ENCODE measurements around the gene IRX3.
A peak's percentile ranks its signal among the peaks of the same experiment; 100 is the strongest.

Gene IRX3

DNA sequence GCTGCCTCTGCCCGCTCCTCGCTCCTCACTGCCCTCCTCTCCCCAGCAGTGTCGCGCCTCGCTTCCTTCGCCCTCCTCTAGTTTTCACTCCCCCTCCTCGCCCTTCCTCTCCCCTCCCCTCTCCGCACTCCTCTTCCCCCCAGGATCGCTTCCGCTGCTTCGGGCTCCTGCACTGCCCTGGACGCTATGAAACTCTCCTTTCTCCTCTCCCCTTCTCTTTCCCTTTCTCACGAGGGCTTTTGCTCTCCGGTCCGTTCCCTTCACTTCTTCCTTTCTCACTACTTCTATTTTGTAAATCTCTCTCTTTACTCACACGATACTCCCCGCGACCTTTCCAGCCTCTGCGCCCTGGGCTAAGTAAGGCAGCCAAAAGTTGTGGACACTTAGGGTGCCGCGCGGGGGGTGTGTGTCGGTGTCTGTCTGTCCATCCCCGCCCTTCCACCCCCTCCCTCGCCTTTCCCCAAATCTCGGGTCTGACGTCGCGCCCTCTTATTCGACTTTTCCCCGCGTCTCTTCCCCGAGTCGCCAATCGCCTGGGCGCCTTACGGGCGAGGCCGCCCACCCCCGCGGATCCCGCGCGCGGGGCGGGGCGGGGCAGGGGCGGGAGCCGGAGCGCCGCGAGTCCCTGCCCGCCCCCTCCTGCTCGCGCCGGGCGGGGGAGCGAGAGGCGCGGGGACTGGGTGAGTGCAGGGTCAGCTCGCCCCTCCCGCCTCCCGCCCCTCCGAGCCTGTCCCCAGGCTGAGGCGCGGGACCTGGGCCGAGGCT lies at the start of gene IRX3:
TSS of gene IRX3 (minus strand) at position 422 of the 765 bp plus-strand sequence. CDS start 737 bp downstream, outside the sequence.
- peak; percentile 43 for DNase-seq
- peak within 1 kb of the TSS; percentile 28 for H3K27ac Mint-ChIP-seq
- H3K36me3 Mint-ChIP-seq = peaks cover 10% of the 10 kb centered on the region
- H3K27me3 Mint-ChIP-seq = peaks cover 98% of the 10 kb centered on the region
- no peaks in the 10 kb centered on the region for H3K9me3 Mint-ChIP-seq
- H3K4me1 Mint-ChIP-seq = peaks cover 28% of the 10 kb centered on the region
- H3K4me3 Mint-ChIP-seq = peak within 1 kb of the TSS; percentile 48
- CTCF ChIA-PET = interaction anchor here (0.9 kb wide), 2 partner anchors 650 to 737 kb away, joined by 3 read pairs; no protein-coding TSS in a partner anchor

DNA sequence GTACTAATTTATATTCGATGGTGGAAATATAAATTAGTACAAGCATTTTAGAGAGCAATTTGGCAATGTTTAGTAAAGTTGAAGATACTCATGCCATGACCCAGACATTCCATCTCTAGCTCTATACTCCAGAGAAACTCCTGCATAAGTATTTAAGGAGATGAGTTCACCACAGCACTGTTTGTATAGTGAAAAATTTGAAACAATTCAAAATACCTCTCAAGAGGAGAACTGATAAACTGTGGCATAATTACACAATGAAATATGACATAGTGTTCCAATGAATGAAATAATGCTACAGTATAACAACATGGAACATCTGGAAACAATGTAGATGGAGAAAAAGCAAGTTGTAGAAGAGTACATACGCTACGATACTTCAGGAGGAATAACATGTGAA lies 48.6 kb upstream of the IRX3 start:
- H3K4me1 Mint-ChIP-seq = no peaks in the 10 kb centered on the region
- CTCF ChIA-PET = no interaction called here
- no peak overlapping the region for H3K4me3 Mint-ChIP-seq
- no peaks in the 10 kb centered on the region for H3K9me3 Mint-ChIP-seq
- H3K27ac Mint-ChIP-seq = no peak overlapping the region
- no peak for DNase-seq
- H3K27me3 Mint-ChIP-seq = peaks cover 12% of the 10 kb centered on the region
- H3K36me3 Mint-ChIP-seq = no peaks in the 10 kb centered on the region

DNA sequence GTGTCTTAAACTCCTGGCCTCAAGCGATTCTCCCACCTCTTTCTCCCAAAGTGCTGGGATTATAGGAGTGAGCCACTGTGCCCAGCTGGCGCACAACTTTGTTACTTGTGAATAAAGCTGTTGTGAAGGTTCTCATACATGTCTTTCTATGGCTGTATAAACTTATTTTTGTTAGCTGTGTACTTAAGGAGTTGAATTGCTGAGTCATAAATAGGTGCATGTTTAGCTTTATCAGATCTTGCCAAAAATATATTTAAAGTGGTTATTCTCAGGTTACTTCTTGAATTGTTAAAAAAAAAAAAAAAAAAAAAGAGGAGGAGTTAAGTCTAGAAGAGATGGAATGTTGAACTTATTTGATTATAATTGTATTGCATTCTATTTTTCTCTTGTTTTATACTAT lies 47.6 kb upstream of the IRX3 start:
- H3K27ac Mint-ChIP-seq = no peak overlapping the region
- CTCF ChIA-PET = no interaction called here
- H3K9me3 Mint-ChIP-seq = no peaks in the 10 kb centered on the region
- no peaks in the 10 kb centered on the region for H3K4me1 Mint-ChIP-seq
- H3K27me3 Mint-ChIP-seq = peaks cover 14% of the 10 kb centered on the region
- H3K4me3 Mint-ChIP-seq = no peak overlapping the region
- no peak for DNase-seq
- H3K36me3 Mint-ChIP-seq = no peaks in the 10 kb centered on the region

DNA sequence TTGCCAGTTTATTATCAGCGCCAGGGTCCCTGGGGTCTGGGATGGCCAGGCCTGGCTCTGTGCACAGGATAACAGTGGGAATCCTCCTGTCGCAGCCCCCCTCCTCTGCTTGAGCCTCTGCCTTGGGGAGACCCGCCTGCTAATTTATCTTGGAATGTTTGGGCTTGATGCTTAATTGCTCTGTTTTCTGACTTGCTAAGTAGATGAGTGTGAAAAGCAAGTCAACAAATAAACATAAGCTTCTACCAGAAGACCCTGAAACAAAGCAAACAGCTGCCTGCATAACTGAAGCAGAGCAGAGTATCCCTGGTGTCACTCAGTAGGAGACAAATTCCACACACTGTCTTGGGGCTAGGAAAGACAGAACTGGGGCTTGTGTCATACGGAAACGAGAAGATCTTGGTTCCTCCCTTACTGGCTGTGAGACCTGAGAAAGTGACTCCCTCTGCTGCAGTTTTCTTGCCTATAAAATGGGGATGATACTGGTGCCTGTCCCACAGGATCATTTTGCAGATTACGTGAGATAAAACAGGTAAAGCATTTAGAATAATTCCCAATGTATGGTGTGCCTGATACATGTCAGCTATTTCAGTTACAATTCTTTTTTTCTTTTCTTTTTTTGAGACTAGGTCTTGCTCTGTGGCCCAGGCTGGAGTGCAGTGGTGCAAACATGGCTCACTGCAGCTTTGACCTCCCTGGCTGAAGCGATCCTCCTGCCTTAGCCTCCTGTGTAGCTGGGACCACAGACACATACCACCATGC lies 44.8 kb upstream of the IRX3 start:
- no peaks in the 10 kb centered on the region for H3K4me1 Mint-ChIP-seq
- CTCF ChIA-PET = no interaction called here
- H3K36me3 Mint-ChIP-seq = no peaks in the 10 kb centered on the region
- H3K9me3 Mint-ChIP-seq = no peaks in the 10 kb centered on the region
- H3K4me3 Mint-ChIP-seq = no peak overlapping the region
- peaks cover 13% of the 10 kb centered on the region for H3K27me3 Mint-ChIP-seq
- no peak overlapping the region for H3K27ac Mint-ChIP-seq
- DNase-seq = no peak

DNA sequence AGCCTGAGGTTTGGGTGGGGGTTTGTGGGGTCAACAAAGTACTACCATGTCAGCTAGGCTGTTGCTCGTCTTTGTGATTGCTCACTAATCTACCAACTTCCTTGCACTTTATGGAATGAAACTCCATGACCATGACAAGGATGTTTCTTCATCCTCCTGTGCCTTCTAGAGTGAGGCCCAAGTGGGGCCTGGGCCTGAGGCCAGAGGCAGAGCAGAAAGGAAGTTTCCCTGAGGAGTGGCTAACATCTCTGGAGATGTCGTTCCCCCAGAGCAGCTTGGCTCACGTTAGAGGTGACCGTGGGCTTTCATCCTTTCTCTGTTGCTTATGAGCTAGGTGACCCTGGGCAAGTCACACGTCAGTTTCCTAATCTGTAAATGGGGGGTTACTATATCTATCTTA lies 41.0 kb upstream of the IRX3 start:
- no peaks in the 10 kb centered on the region for H3K9me3 Mint-ChIP-seq
- H3K4me1 Mint-ChIP-seq = no peaks in the 10 kb centered on the region
- no peaks in the 10 kb centered on the region for H3K36me3 Mint-ChIP-seq
- H3K27ac Mint-ChIP-seq = no peak overlapping the region
- no peak for DNase-seq
- CTCF ChIA-PET = no interaction called here
- H3K4me3 Mint-ChIP-seq = no peak overlapping the region
- peaks cover 13% of the 10 kb centered on the region for H3K27me3 Mint-ChIP-seq

DNA sequence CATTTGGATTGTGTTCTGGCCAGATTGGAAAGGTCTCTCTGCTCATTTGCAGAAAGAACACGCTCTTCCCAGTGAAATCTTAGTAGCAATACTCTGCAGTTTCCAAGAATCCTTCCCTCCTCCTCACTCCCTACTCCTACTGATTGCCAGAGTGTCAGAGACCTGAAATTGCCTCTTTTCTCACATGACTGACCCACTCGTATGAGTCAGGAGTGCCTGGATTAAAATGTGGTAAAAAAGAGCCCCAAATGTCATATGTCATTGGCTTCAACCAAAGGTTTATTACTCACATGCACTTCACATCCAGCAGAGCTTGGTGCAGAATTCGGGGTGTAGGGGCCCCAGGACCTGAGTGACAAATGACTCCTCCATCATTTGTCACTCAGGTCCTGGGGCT lies 39.7 kb upstream of the IRX3 start:
- DNase-seq = no peak
- no peaks in the 10 kb centered on the region for H3K4me1 Mint-ChIP-seq
- CTCF ChIA-PET = no interaction called here

DNA sequence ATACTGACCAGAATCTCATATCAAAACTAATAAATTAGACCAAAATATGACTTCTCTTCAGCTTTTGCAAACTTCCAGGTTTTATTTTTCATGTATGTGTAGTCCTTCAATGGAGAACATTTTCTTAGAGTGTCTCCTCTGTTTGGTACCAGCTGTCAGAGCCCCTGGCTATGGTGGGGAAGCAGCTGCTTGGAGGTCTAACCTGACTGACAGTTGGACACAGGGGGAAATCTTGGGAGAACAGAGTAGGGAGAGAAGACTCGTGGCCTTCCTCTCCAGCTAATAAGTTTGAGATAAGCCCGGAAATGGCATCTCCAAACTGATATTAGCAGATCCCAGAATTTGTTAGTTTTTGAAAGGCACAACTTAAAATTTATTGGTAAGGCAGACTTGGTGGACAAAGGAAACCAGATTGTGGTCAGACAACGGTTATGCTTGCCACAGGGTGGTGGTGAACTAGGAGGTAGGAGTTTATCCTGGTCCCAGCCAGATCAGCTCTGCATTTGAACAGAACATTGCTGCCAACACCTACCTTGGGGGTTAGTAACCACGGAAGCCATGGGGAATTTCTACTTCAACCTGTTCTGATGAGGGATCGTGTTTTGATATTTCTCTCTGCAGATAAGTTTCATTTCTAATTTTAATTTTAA lies 39.2 kb upstream of the IRX3 start:
- Mint-ChIP-seq H3K4me3 (no peak overlapping the region), H3K27ac (no peak overlapping the region)

More for the DNA sequence above, 39.7 kb upstream of the IRX3 start:
- no peaks in the 10 kb centered on the region for H3K9me3 Mint-ChIP-seq
- no peaks in the 10 kb centered on the region for H3K36me3 Mint-ChIP-seq
- H3K27me3 Mint-ChIP-seq = peaks cover 13% of the 10 kb centered on the region
- H3K27ac Mint-ChIP-seq = no peak overlapping the region
- no peak overlapping the region for H3K4me3 Mint-ChIP-seq

DNA sequence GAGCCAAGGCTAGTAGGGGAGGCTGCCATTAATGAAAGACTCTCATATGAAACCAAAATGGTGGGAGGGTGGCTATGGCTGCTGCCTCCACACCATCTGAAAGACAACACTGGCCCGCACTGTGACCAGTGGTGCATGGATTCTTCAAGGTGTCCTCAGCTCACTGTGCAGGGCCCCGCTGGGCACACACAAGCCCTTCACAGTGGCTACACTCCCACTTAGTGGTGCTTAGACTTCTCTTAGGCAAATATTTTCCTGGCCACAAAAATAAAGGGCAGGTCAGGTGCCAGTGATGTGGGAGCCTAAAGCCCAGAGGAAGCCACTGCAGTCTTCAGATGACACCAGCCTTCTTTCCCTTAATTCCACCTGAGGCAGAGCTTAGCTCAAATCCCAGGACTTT lies 38.1 kb upstream of the IRX3 start:
- peaks cover 3% of the 10 kb centered on the region for H3K27me3 Mint-ChIP-seq
- H3K4me3 Mint-ChIP-seq = no peak overlapping the region
- H3K9me3 Mint-ChIP-seq = no peaks in the 10 kb centered on the region
- no peak overlapping the region for H3K27ac Mint-ChIP-seq
- CTCF ChIA-PET = interaction anchor here (0.6 kb wide), 1 partner anchor 1101 kb away, joined by 3 read pairs; no protein-coding TSS in a partner anchor
- no peaks in the 10 kb centered on the region for H3K4me1 Mint-ChIP-seq
- H3K36me3 Mint-ChIP-seq = no peaks in the 10 kb centered on the region
- no peak for DNase-seq

More for the DNA sequence above, 39.2 kb upstream of the IRX3 start:
- H3K36me3 Mint-ChIP-seq = no peaks in the 10 kb centered on the region
- CTCF ChIA-PET = no interaction called here
- H3K27me3 Mint-ChIP-seq = peaks cover 9% of the 10 kb centered on the region
- no peaks in the 10 kb centered on the region for H3K9me3 Mint-ChIP-seq
- no peaks in the 10 kb centered on the region for H3K4me1 Mint-ChIP-seq
- no peak for DNase-seq

DNA sequence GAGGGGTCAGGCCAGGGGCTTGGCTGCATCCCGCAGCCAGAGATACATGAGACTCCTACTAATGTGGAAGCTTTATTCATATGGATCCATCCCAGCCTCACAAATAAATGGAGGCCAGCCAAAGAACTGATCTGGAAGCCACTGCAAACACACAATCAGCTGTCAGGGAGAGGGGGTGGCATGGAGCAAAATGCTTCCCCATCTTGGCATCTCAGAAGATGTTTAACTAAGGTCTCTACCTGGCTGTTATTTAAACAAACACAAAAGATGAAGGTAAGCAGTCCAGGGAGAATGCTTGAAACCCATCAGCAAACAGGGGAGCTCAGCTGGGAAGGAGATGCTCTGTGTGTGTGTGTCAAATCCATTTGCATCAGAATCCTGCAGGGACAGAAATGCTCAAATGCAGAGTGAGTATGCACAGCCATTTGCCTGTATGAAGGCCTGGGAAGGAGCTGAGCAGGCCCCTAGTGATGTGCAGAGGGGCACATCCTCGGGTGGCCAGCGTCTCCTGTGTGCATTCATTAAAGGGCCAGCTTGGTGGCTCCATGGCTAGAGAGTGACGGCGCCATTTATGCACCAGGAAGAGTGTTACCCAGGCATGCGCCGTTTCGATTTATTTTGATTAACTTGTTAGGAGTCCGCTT lies 34.2 kb upstream of the IRX3 start:
- no peak overlapping the region for H3K27ac Mint-ChIP-seq
- CTCF ChIA-PET = no interaction called here
- no peaks in the 10 kb centered on the region for H3K9me3 Mint-ChIP-seq
- H3K36me3 Mint-ChIP-seq = no peaks in the 10 kb centered on the region
- no peaks in the 10 kb centered on the region for H3K4me1 Mint-ChIP-seq
- DNase-seq = no peak
- no peak overlapping the region for H3K4me3 Mint-ChIP-seq
- no peaks in the 10 kb centered on the region for H3K27me3 Mint-ChIP-seq

DNA sequence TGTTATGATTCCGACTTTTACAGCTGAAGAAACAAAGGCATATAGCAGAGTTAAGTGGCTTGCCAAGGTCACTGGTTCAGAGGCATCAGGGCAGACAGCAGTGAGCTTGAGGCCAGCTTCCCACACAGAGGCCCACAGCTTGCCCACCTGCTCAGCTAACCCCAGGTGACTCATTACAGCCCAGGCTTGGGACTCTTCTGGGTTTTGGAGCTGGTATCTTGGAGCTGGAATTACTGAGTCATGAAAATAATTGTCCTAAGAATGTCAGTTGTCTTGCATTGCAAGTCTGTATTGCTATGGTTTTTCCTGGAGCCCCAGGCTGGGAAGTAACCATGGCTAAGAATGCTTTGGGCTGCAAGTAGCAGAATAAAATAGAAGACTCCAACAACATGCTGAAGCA lies 32.4 kb upstream of the IRX3 start:
- no peak for DNase-seq
- Mint-ChIP-seq H3K9me3 (no peaks in the 10 kb centered on the region), H3K4me3 (no peak overlapping the region), H3K27me3 (no peaks in the 10 kb centered on the region), H3K36me3 (no peaks in the 10 kb centered on the region), H3K4me1 (no peaks in the 10 kb centered on the region), H3K27ac (no peak overlapping the region)
- CTCF ChIA-PET = no interaction called here

DNA sequence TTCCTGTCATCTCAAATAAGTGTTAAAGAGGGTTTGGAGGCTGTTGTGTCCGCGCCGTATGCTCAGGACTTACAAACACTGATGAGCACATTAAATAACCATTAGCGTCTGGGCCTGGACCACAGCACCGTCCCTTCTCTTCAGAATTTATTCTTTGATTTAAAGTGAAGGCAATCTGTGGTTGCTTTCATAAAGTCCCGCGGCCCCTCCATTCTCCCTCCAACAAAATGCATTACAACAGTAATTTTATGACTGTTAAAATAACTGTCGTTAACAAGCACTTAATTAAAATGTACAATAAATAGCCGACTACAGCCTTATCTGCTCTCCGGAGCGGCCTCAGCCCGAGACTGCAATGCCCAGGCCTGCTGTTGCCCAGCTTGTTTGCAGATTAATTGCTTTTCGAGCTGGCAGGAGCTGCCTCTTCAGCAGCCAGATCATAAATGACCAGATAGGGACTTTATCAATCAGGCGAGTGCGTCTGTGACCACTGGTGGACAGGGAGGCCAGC lies 30.6 kb upstream of the IRX3 start:
- DNase-seq = no peak
- CTCF ChIA-PET = no interaction called here
- no peaks in the 10 kb centered on the region for H3K4me1 Mint-ChIP-seq
- no peak overlapping the region for H3K27ac Mint-ChIP-seq
- no peaks in the 10 kb centered on the region for H3K9me3 Mint-ChIP-seq
- H3K27me3 Mint-ChIP-seq = peaks cover 6% of the 10 kb centered on the region
- H3K36me3 Mint-ChIP-seq = no peaks in the 10 kb centered on the region
- no peak overlapping the region for H3K4me3 Mint-ChIP-seq

DNA sequence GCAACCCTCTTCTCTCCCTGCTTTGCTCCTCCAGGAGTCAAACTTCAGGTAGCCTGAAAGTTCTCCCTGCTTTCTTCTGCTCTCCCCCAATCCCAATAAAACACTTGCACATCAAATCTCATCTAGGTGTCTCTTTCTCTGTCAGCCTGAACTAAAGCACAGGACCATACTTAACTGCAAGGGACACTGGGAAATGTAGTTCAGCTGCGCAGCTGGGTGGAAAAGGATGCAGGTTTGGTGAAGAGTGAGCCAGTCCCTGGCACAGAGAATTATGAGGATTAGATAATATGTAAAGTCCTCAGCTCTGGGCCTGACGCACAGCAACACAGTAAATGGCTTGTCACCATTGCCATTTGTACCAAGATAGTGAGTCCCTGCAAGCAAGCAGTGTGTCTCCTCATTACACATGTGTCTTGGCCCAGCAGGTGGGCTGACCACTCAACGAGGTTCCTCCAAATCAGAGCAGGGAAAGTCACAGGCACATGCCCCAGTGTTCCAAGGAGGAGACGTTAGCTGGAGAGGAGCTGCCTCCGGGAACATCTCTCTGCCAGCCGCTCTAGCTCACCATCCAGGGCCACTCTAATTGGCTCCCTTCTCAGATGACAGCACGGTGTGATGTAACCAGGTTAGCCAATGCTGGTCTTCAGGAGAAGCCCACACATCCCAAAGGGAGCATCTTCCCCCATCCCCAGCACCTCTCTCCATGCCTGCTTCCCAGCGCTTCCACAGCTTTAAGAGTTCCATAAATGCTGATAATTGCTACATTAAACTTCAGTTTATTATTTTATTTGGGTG lies 29.7 kb upstream of the IRX3 start:
- no peaks in the 10 kb centered on the region for H3K9me3 Mint-ChIP-seq
- no peak overlapping the region for H3K27ac Mint-ChIP-seq
- peaks cover 6% of the 10 kb centered on the region for H3K27me3 Mint-ChIP-seq
- H3K4me1 Mint-ChIP-seq = no peaks in the 10 kb centered on the region
- H3K36me3 Mint-ChIP-seq = no peaks in the 10 kb centered on the region
- CTCF ChIA-PET = no interaction called here
- DNase-seq = no peak
- no peak overlapping the region for H3K4me3 Mint-ChIP-seq

DNA sequence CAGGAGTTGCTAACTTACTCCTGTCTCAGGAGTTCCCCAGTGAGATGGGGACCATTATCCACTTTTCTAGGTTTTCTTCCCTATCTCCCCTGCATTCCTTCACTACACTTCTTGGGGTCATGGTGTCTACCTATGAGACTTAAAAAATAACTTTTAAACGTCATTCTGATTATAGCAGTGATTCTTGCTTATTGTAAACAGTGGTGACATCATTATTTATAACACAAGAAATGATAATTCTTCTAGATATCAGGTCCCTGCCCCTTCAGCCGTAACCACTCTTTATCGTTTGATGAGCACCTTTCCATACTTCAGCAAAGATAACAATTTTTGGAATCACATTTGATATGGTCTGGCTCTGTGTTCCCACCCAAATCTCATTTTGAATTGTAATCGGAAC lies 27.2 kb upstream of the IRX3 start:
- Mint-ChIP-seq H3K36me3 (no peaks in the 10 kb centered on the region), H3K27ac (no peak overlapping the region), H3K4me1 (no peaks in the 10 kb centered on the region), H3K9me3 (no peaks in the 10 kb centered on the region), H3K4me3 (no peak overlapping the region), H3K27me3 (peaks cover 6% of the 10 kb centered on the region)
- CTCF ChIA-PET = no interaction called here
- DNase-seq = no peak
